Nephron progenitor cell (in vitro differentiated cells): Measurements from ENCODE around the gene CDIPT.
"Not testable (repeated sequence)": the region's sequence is repeated elsewhere in the genome, so short reads cannot be mapped to it uniquely, and the experiment has no call there.

Experiments used
- DNase-seq: peaks from one replicate; pipeline ENCODE4 v3.0.0; 2021
- H3K27ac Mint-ChIP-seq: 2 replicates; pipeline ENCODE4 v1.8.0; 2021; ENCODE audit warnings: mild to moderate bottlenecking, moderate library complexity, mixed read lengths
- H3K27me3 Mint-ChIP-seq: 2 replicates; pipeline ENCODE4 v1.8.0; 2021; ENCODE audit warnings: mild to moderate bottlenecking, low read depth, mixed read lengths; ENCODE audit not compliant: poor library complexity
- H3K36me3 Mint-ChIP-seq: 2 replicates; pipeline ENCODE4 v1.8.0; 2021; ENCODE audit warnings: low read depth, mixed read lengths
- H3K4me1 Mint-ChIP-seq: 2 replicates; pipeline ENCODE4 v1.8.0; 2021; ENCODE audit warnings: mixed read lengths
- H3K4me3 Mint-ChIP-seq: 2 replicates; pipeline ENCODE4 v1.8.0; 2021; ENCODE audit warnings: mild to moderate bottlenecking, moderate library complexity, mixed read lengths
- H3K9me3 Mint-ChIP-seq: 2 replicates; pipeline ENCODE4 v1.8.0; 2021; ENCODE audit warnings: mild to moderate bottlenecking, moderate library complexity, mixed read lengths
- CTCF ChIP-seq: fragments of 200-600 bp; sonication (generic); IDR thresholded peaks from 2 replicates; pipeline ENCODE4 v1.5.0; 2021; ENCODE audit warnings: antibody characterized with exemption

Gene CDIPT

GRCh38 chr16:29891525-29892457 is 28.8 kb upstream of the CDIPT start:
- no peak overlapping the region for H3K4me3 Mint-ChIP-seq
- H3K9me3 Mint-ChIP-seq, result no peaks in the 10 kb centered on the region
- no peak overlapping the region for H3K27ac Mint-ChIP-seq
- no peak for DNase-seq
- no peaks in the 10 kb centered on the region for H3K36me3 Mint-ChIP-seq
- peaks cover 10% of the 10 kb centered on the region for H3K27me3 Mint-ChIP-seq
- TF ChIP-seq CTCF, result no peak
- peaks cover 5% of the 10 kb centered on the region for H3K4me1 Mint-ChIP-seq

- not testable (repeated sequence) for H3K4me1 Mint-ChIP-seq, H3K27ac Mint-ChIP-seq, H3K9me3 Mint-ChIP-seq, H3K27me3 Mint-ChIP-seq, H3K36me3 Mint-ChIP-seq, H3K4me3 Mint-ChIP-seq, DNase-seq
These were observed 26.3 kb upstream of the CDIPT start for GRCh38 chr16:29889372-29889771.

GRCh38 chr16:29883987-29884386 is 21.0 kb upstream of the CDIPT start:
- Mint-ChIP-seq H3K27ac (no peak overlapping the region), H3K36me3 (no peaks in the 10 kb centered on the region), H3K4me3 (peak overlapping the region; percentile 64), H3K9me3 (no peaks in the 10 kb centered on the region), H3K4me1 (no peaks in the 10 kb centered on the region), H3K27me3 (peaks cover 17% of the 10 kb centered on the region)
- TF ChIP-seq CTCF, result no peak
- DNase-seq, result no peak

- Mint-ChIP-seq H3K9me3 (peaks cover 6% of the 10 kb centered on the region), H3K27me3 (peaks cover 43% of the 10 kb centered on the region), H3K4me3 (no peak overlapping the region), H3K4me1 (peaks cover 11% of the 10 kb centered on the region), H3K36me3 (no peaks in the 10 kb centered on the region), H3K27ac (no peak overlapping the region)
- TF ChIP-seq CTCF, result no peak
- DNase-seq, result no peak
These were observed 18.0 kb upstream of the CDIPT start for GRCh38 chr16:29881050-29881449.

- Mint-ChIP-seq H3K4me1 (peaks cover 13% of the 10 kb centered on the region), H3K4me3 (no peak overlapping the region), H3K36me3 (no peaks in the 10 kb centered on the region), H3K9me3 (peaks cover 6% of the 10 kb centered on the region), H3K27ac (no peak overlapping the region), H3K27me3 (peaks cover 67% of the 10 kb centered on the region)
- DNase-seq, result no peak
- TF ChIP-seq CTCF, result no peak
These were observed 15.1 kb upstream of the CDIPT start for GRCh38 chr16:29878172-29878571.

GRCh38 chr16:29877266-29877961 is 14.4 kb upstream of the CDIPT start:
- Mint-ChIP-seq H3K27ac (no peak overlapping the region), H3K4me3 (peak overlapping the region; percentile 58), H3K36me3 (no peaks in the 10 kb centered on the region), H3K27me3 (peaks cover 67% of the 10 kb centered on the region), H3K4me1 (peaks cover 13% of the 10 kb centered on the region), H3K9me3 (peaks cover 6% of the 10 kb centered on the region)
- peak; percentile 75 for DNase-seq
- TF ChIP-seq CTCF, result no peak
